AG09319 (cell line): ENCODE measurements around the gene PADI2.

Experiments used
- DNase-seq: peaks from one replicate; pipeline ENCODE4 v3.0.0-alpha.2; 2010; ENCODE audit warnings: low read depth; ENCODE audit errors: extremely low read depth
- CTCF ChIP-seq: IDR thresholded peaks from 2 replicates; pipeline ENCODE4 v1.5.1; 2011; ENCODE audit warnings: low read depth, mild to moderate bottlenecking, inconsistent platforms, low read length, moderate library complexity

PADI2 gene

GRCh38 chr1:17101261-17101660 is 18.0 kb downstream of the PADI2 start:
- TF ChIP-seq CTCF = no peak
- no peak for DNase-seq

GRCh38 chr1:17099616-17100340 is 19.5 kb downstream of the PADI2 start:
- no peak for DNase-seq
- no peak for TF ChIP-seq CTCF

GRCh38 chr1:17098446-17099317 is 20.6 kb downstream of the PADI2 start:
- DNase-seq = no peak
- no peak for TF ChIP-seq CTCF

DNA sequence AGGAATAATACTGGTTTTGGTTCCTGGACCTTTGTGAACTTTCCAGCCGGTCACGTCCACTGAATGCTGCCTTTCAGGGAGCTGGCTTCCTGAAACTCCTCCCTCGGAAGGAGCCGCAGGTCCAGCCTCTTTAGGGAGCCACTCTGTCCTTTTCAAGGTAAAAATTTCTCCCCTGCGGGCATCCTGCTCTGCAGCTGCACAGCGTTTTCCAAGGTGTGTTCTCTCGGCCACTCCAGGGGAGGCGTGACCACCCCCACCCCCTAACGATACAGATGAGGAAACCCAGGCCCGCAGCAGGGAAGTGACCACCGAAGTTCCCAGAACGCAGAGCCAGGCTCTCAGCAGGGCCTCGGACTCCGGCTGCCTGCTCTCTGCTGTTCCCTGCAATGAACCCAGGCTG is 21.5 kb downstream of the PADI2 start:
- no peak for TF ChIP-seq CTCF
- no peak for DNase-seq

DNA sequence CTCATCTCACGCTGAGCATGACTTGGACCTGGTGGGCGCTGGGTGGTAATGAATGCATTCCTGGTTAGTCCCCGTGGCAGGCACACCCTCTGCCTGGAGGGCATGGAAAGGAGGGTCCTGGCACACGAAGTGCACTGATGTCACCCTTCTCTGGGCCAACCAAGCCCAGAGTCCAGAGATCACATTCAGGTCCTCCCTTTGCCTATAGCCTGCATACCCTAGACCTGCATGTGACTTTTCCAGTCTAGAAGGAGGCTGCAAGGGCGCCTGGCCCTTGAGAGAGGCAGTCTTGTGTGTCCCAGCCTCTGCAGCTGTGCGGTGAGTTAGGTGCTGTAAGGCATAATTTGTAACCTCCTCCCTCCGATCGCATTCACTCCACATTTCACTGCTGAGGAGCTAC is 22.1 kb downstream of the PADI2 start:
- DNase-seq = no peak
- TF ChIP-seq CTCF = no peak

- no peak for TF ChIP-seq CTCF
Measured at GRCh38 chr1:17096584-17096983, 22.7 kb downstream of the PADI2 start.

GRCh38 chr1:17095141-17095540 is 24.1 kb downstream of the PADI2 start:
- no peak for DNase-seq
- TF ChIP-seq CTCF = no peak

More at GRCh38 chr1:17096584-17096983, 22.7 kb downstream of the PADI2 start:
- no peak for DNase-seq
